Panc1 (cell line): ENCODE measurements around the gene ALX4. TPM values are rescaled to one million over a fixed set of nuclear protein-coding genes. Genes with fewer than 3 reads are reported as not detected.

Source experiments
- ATAC-seq: fragments of 200-7000 bp; cut with Tn5 transposase; 2 replicates; pipeline ENCODE4 v1.9.1; 2020; ENCODE audit warnings: mild to moderate bottlenecking, moderate library complexity
- BruUV-seq: library from RNA; stranded (reverse); fragments of 400-500 nt; replicated peaks from 2 replicates; lab custom pipeline; 2021; lab: Mats Ljungman, UMichigan
- CTCF ChIA-PET: fragments of 300-600 bp; sonication (Branson Sonifier 250); formaldehyde crosslinking; loops from one replicate; lab custom pipeline; 2022; ENCODE audit warnings: antibody characterized with exemption; lab: Charles Lee
- POLR2A ChIA-PET: fragments of 300-600 bp; sonication (Branson Sonifier 250); formaldehyde crosslinking; loops from one replicate; lab custom pipeline; 2022; ENCODE audit warnings: antibody characterized with exemption; lab: Charles Lee
- DNase-seq: peaks from one replicate; pipeline ENCODE4 v3.0.0-alpha.2; 2010; ENCODE audit warnings: low read depth, low spot score
- H3K27ac ChIP-seq: 2 replicates; pipeline ENCODE4 v1.5.1; 2011; ENCODE audit warnings: mild to moderate bottlenecking, low read length, inconsistent platforms
- H3K27me3 ChIP-seq: fragments of 200-500 bp; sonication (Bioruptor generic); 2 replicates; pipeline ENCODE4 v1.6.0; 2014; ENCODE audit warnings: low read length, inconsistent platforms; ENCODE audit not compliant: control insufficient read depth, insufficient read depth
- H3K36me3 ChIP-seq: fragments of 200-500 bp; sonication (Bioruptor generic); 2 replicates; pipeline ENCODE4 v1.5.1; 2014; ENCODE audit warnings: inconsistent platforms, mild to moderate bottlenecking, low read length, moderate library complexity; ENCODE audit not compliant: control insufficient read depth, insufficient read depth
- H3K4me1 ChIP-seq: 2 replicates; pipeline ENCODE4 v1.5.1; 2011; ENCODE audit warnings: inconsistent platforms, mild to moderate bottlenecking, low read length, moderate library complexity; ENCODE audit not compliant: control insufficient read depth, insufficient read depth
- H3K4me3 ChIP-seq, 2 experiments: 2 replicates each; pipeline ENCODE4 v1.5.1; 2011 to 2012; ENCODE audit warnings: low read depth in 2 of 2, low read length in 2 of 2, mild to moderate bottlenecking in 2 of 2, inconsistent platforms in 1 of 2, moderate library complexity in 1 of 2
- H3K9me3 ChIP-seq: fragments of 200-500 bp; sonication (Bioruptor generic); 2 replicates; pipeline ENCODE4 v1.5.1; 2014; ENCODE audit warnings: low read depth, mild to moderate bottlenecking, inconsistent platforms, low read length, moderate library complexity; ENCODE audit not compliant: control insufficient read depth, insufficient read depth
- POLR2AphosphoS5 ChIP-seq: IDR thresholded peaks from 2 replicates; pipeline ENCODE4 v1.6.1; 2012; ENCODE audit warnings: mild to moderate bottlenecking, low read depth, low read length, moderate library complexity
- SIN3A ChIP-seq: IDR thresholded peaks from 2 replicates; pipeline ENCODE4 v1.6.1; 2012; ENCODE audit warnings: low read depth, mild to moderate bottlenecking, low read length, moderate library complexity, borderline replicate concordance; ENCODE audit not compliant: insufficient read depth
- TCF7L2 ChIP-seq: IDR thresholded peaks from 2 replicates; pipeline ENCODE4 v1.6.1; 2011; ENCODE audit warnings: mild to moderate bottlenecking, low read depth, low read length, inconsistent platforms
- in situ Hi-C: cut with HindIII; loops from 2 replicates; pipeline ENCODE4 v1.10.0; 2016; ENCODE audit warnings: low sequenced_read_pairs, low pct_unique_long_range_greater_than_20kb
- intact Hi-C: fragments of 100-400 bp; cut with micrococcal nuclease; formaldehyde crosslinking; loops from one replicate; pipeline ENCODE4 v1.10.0; 2022; ENCODE audit not compliant: unreplicated experiment
- total RNA-seq: library from RNA; stranded (reverse); gene quantifications from one replicate; pipeline ENCODE4 v1.2.1, GENCODE V29; 2021; ENCODE audit not compliant: unreplicated experiment
- TF ChIP-seq, protein P1 (sequence below), 2 experiments: IDR thresholded peaks; 2 replicates each; pipeline ENCODE4 v1.6.1; 2011 to 2012; ENCODE audit warnings: low read depth in 2 of 2, control low read depth in 1 of 2, low read length in 1 of 2, mild to moderate bottlenecking in 1 of 2, moderate library complexity in 1 of 2; ENCODE audit not compliant: insufficient read depth in 1 of 2
- TF ChIP-seq, protein P2 (sequence below): fragments of 450-650 bp; IDR thresholded peaks from 2 replicates; pipeline ENCODE4 v1.5.1; 2017; ENCODE audit warnings: mild to moderate bottlenecking

ALX4 gene
- total RNA-seq, 1 experiment from 2014 or later = 1.0 TPM

DNA sequence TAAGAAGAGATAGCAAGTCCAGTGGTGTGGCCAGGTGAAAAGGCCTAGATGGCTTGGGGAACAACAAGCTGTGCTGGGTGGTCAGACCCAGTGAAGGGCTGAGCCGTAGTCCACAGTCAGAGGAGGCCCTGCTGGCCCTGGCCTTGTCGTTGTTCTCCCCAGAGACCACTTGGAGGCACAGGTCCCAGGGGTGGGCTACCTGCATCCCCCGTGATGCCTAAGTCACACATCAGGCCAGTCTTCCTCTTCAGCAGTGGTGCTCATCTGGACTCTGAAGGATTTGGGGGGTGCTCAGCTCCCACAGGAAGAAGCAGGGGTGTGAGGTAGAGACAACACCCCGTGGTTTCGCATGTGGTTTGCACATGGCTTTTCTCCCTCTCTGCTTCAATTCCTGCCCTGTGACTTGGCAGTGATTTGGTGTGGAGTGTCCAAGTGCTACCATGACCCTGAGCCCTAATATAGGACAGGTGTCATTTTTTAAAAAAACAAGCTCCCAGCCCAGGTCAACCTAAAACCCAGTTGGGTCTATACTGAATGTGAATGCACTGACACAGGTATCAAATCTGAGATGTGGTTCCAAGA, 51.0 kb downstream of the ALX4 start:
- ChIA-PET CTCF (no interaction called here), POLR2A (no interaction called here)
- no peak for TF ChIP-seq POLR2AphosphoS5
- TF ChIP-seq, protein P1, sequence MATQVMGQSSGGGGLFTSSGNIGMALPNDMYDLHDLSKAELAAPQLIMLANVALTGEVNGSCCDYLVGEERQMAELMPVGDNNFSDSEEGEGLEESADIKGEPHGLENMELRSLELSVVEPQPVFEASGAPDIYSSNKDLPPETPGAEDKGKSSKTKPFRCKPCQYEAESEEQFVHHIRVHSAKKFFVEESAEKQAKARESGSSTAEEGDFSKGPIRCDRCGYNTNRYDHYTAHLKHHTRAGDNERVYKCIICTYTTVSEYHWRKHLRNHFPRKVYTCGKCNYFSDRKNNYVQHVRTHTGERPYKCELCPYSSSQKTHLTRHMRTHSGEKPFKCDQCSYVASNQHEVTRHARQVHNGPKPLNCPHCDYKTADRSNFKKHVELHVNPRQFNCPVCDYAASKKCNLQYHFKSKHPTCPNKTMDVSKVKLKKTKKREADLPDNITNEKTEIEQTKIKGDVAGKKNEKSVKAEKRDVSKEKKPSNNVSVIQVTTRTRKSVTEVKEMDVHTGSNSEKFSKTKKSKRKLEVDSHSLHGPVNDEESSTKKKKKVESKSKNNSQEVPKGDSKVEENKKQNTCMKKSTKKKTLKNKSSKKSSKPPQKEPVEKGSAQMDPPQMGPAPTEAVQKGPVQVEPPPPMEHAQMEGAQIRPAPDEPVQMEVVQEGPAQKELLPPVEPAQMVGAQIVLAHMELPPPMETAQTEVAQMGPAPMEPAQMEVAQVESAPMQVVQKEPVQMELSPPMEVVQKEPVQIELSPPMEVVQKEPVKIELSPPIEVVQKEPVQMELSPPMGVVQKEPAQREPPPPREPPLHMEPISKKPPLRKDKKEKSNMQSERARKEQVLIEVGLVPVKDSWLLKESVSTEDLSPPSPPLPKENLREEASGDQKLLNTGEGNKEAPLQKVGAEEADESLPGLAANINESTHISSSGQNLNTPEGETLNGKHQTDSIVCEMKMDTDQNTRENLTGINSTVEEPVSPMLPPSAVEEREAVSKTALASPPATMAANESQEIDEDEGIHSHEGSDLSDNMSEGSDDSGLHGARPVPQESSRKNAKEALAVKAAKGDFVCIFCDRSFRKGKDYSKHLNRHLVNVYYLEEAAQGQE (IDR thresholded peaks at IDR 0.05; ENCODE audit: insufficient read depth in 1 of 2, low read depth in 2 of 2, low read length in 1 of 2) = no peak
- TF ChIP-seq, protein P2, sequence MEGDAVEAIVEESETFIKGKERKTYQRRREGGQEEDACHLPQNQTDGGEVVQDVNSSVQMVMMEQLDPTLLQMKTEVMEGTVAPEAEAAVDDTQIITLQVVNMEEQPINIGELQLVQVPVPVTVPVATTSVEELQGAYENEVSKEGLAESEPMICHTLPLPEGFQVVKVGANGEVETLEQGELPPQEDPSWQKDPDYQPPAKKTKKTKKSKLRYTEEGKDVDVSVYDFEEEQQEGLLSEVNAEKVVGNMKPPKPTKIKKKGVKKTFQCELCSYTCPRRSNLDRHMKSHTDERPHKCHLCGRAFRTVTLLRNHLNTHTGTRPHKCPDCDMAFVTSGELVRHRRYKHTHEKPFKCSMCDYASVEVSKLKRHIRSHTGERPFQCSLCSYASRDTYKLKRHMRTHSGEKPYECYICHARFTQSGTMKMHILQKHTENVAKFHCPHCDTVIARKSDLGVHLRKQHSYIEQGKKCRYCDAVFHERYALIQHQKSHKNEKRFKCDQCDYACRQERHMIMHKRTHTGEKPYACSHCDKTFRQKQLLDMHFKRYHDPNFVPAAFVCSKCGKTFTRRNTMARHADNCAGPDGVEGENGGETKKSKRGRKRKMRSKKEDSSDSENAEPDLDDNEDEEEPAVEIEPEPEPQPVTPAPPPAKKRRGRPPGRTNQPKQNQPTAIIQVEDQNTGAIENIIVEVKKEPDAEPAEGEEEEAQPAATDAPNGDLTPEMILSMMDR = no peak
- no peak for TF ChIP-seq TCF7L2
- TF ChIP-seq SIN3A = no peak
- ATAC-seq (no peak), DNase-seq (no peak)
- Histone ChIP-seq H3K27me3 (no peaks in the 10 kb centered on the region), H3K4me3 (no peak overlapping the region), H3K4me1 (no peaks in the 10 kb centered on the region), H3K27ac (no peak overlapping the region), H3K9me3 (no peaks in the 10 kb centered on the region), H3K36me3 (no peaks in the 10 kb centered on the region)
- BruUV-seq = no TSS peak
- in situ Hi-C loops (no loop called here), intact Hi-C loops (no loop called here)

DNA sequence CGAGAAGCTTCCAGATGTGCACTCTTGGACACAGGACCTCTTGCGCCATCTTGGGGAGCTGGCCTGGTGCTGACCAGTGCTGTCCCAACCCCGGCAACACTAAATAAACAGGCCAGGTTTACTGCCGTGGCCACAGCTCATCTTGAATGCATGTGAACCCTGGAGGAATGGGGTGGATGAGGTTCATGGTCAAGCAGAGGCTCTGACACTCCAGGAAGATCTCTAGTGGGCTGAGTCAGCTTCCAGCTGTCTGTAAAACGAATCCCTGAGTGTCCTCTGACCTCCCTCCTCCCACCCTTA, 51.8 kb downstream of the ALX4 start:
- ChIA-PET CTCF (interaction anchor here (0.6 kb wide), 1 partner anchor 81 kb away, joined by 3 read pairs; no protein-coding TSS in a partner anchor), POLR2A (no interaction called here)
- Histone ChIP-seq H3K4me3 (no peak overlapping the region), H3K27ac (no peak overlapping the region), H3K36me3 (no peaks in the 10 kb centered on the region), H3K9me3 (peaks cover 5% of the 10 kb centered on the region; the same call in 1 of the 2 replicates), H3K4me1 (no peaks in the 10 kb centered on the region), H3K27me3 (no peaks in the 10 kb centered on the region)
- TF ChIP-seq, protein P2 = no peak
- TF ChIP-seq SIN3A (no peak), TCF7L2 (no peak), POLR2AphosphoS5 (no peak)
- TF ChIP-seq, protein P1 (IDR thresholded peaks at IDR 0.05; ENCODE audit: insufficient read depth in 1 of 2, low read depth in 2 of 2, low read length in 1 of 2) = no peak
- BruUV-seq = no TSS peak
- intact Hi-C loops (no loop called here), in situ Hi-C loops (no loop called here)
- DNase-seq (no peak), ATAC-seq (no peak)
